K562 (cell line): Measurements from ENCODE around the gene FOXJ3.

Experiments
- CHD2 ChIP-seq: IDR thresholded peaks from 2 replicates; pipeline ENCODE4 v1.6.1; 2011; ENCODE audit warnings: low read depth, low read length
- CTCF ChIP-seq, 3 experiments: IDR thresholded peaks in 2 of 3; conservative IDR thresholded peaks in 1 of 3; 2 replicates each; pipeline ENCODE4 v1.5.1; 2011 to 2012; ENCODE audit warnings: low read length in 3 of 3, mild to moderate bottlenecking in 3 of 3, control low read depth in 2 of 3, improper control_type of control experiment in 1 of 3, inconsistent platforms in 1 of 3, low read depth in 1 of 3, mixed read lengths in 1 of 3, moderate library complexity in 1 of 3; ENCODE audit not compliant: insufficient read depth in 2 of 3
- GATAD2B ChIP-seq: fragments of 450-650 bp; IDR thresholded peaks from 2 replicates; pipeline ENCODE4 v1.6.1; 2017; ENCODE audit warnings: mild to moderate bottlenecking, borderline replicate concordance
- KAT2B ChIP-seq: IDR thresholded peaks from one replicate; pipeline ENCODE4 v1.6.1; 2012; ENCODE audit warnings: low read depth, mild to moderate bottlenecking, control low read depth, inconsistent platforms, low read length, moderate library complexity
- MAZ ChIP-seq, 2 experiments: fragments of 450-650 bp in 1 of 2; sonication (generic) in 1 of 2; formaldehyde crosslinking; IDR thresholded peaks in 1 of 2; conservative IDR thresholded peaks in 1 of 2; 2 replicates each; pipeline versions ENCODE4 v1.4.0 to v1.5.0; 2020; ENCODE audit warnings: mild to moderate bottlenecking in 1 of 2, missing genetic modification reagents in 1 of 2
- NBN ChIP-seq: fragments of 450-650 bp; IDR thresholded peaks from 2 replicates; pipeline ENCODE4 v1.6.1; 2016; ENCODE audit warnings: low read depth, mild to moderate bottlenecking
- POLR2A ChIP-seq: fragments of 450-650 bp; conservative IDR thresholded peaks from 2 replicates; pipeline ENCODE4 v1.6.1; 2016
- SP2 ChIP-seq: IDR thresholded peaks from 2 replicates; pipeline ENCODE4 v1.6.1; 2011; ENCODE audit warnings: mild to moderate bottlenecking, low read depth, low read length, moderate library complexity; ENCODE audit not compliant: poor library complexity, severe bottlenecking; ENCODE audit errors: extremely low read depth
- ZBTB8A ChIP-seq: fragments of 450-650 bp; IDR thresholded peaks from 2 replicates; pipeline ENCODE4 v1.6.1; 2018; ENCODE audit warnings: mild to moderate bottlenecking, moderate library complexity; ENCODE audit not compliant: partially characterized antibody
- ZFX ChIP-seq: sonication (generic); formaldehyde crosslinking; IDR thresholded peaks from 2 replicates; pipeline ENCODE4 v1.8.0; 2022; ENCODE audit warnings: mild to moderate bottlenecking, missing genetic modification reagents, moderate library complexity

GRCh38 chr1:42183210-42183956, 151.7 kb downstream of the FOXJ3 start:
- TF ChIP-seq POLR2A (no peak), KAT2B (no peak), GATAD2B (no peak), ZBTB8A (no peak), CHD2 (no peak), CTCF (IDR thresholded peaks at IDR 0.05 in 2 of 3, conservative IDR thresholded peaks at IDR 0.05 in 1 of 3; ENCODE audit: insufficient read depth in 2 of 3, low read depth in 1 of 3, low read length in 3 of 3) (no peak), MAZ (CRISPR knock-in tag; conservative IDR thresholded peaks at IDR 0.05 in 1 of 2, IDR thresholded peaks at IDR 0.05 in 1 of 2) (no peak), NBN (no peak), ZFX (no peak), SP2 (no peak)
